Posterior cingulate gyrus (tissue), 11 donors: Measurements from ENCODE around the gene EML3.
A peak's percentile ranks its signal among the peaks of the same experiment; 100 is the strongest.

Experiments
- DNase-seq, 10 donors: peaks; one replicate each; pipeline versions ENCODE4 v3.0.0 to v3.0.0-alpha.2; 2020 to 2021; ENCODE audit warnings: mixed read lengths in 3 of 10
- intact Hi-C: fragments of 100-400 bp; cut with DNase I; formaldehyde crosslinking; loops from one replicate; pipeline ENCODE4 v1.15.1; 2023

EML3 gene

DNA sequence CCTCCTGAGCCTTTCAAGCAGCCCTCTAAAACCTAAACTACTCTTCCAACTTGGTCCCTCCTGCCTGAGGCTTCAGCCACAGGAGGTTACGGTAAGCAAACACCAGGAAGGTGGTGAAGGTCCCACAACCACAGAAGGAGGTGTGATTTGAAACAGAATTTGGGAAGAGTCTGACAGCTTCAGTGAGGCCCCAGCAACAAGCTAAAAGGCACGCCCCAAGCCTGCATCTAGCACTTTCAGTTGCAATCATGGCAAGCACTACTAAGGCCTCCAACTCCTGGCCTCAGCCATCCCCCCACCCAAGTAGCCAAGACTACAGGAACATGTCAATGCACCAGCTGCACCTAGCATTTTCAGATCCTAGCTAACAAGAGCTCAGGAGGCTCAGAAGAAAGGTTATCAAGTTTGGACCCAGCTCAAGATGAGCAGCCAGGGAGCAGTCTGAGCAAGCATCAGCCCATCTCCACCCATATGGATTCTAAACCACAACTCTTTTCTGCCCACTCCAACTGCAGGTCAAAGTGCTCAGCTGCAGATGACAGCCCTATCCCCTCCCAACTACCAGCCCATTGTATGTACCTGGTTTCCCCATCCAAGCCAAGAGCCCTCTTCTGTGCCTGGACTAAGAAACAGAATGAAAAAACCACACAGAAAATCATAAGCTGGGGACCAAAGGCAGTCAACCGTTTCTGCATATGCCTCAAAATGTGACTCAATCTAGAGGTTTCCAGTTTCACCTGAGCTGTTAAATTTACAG, 55.5 kb downstream of the EML3 start:
- intact Hi-C loops = no loop called here
- DNase-seq = peak in 3 of 10 donors; percentile 24 to 37 (median 27)

DNA sequence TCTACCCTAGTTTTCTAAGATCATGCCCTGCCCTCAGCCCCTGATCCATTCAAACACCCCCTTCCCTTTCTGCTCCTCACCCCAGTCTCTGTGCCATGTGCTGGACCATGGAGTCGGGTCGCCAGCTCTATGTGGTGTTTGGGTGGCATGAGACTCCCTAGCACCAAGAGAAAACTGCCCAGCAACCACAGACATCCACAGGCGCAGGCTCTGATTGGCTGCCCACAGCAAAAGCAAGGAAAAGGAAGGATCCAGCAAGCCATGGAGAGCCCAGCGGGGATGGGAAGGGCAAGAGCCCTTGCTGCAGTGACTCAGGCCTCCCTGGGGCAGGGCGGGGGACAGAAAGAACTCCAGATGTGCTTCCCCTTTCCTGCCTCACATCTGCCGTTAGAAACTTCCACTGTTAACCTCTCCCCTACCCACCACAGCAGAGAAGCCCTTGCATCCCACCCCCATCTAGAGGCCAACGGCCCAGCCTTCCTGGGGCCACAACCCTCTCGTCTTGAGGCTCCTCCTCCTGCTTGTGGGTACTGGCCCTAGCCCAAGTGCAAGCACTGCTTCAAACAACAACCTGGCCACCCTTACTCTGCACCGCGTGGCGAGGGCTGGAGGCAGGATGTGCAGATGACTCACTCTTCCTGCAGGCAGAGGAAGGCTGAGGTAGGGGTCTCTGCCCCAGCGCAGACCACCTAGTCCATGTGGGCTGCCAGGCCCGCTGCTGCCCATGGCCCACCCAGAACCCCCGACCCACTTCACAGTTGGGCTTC, 56.3 kb downstream of the EML3 start:
- intact Hi-C loops = no loop called here
- DNase-seq = peak in 9 of 10 donors; percentile 59 to 96 (median 78)

- intact Hi-C loops = no loop called here
- DNase-seq = peak in 2 of 10 donors; percentile 30 to 69
Observed at GRCh38 chr11:62555464-62556107, 57.0 kb downstream of the EML3 start.

GRCh38 chr11:62554387-62555167, 58.0 kb downstream of the EML3 start:
- peak in 2 of 10 donors; percentile 65 to 75 for DNase-seq
- intact Hi-C loops = no loop called here

GRCh38 chr11:62553839-62554361, 58.7 kb downstream of the EML3 start:
- intact Hi-C loops = no loop called here
- peak in 2 of 10 donors; percentile 55 to 57 for DNase-seq

DNA sequence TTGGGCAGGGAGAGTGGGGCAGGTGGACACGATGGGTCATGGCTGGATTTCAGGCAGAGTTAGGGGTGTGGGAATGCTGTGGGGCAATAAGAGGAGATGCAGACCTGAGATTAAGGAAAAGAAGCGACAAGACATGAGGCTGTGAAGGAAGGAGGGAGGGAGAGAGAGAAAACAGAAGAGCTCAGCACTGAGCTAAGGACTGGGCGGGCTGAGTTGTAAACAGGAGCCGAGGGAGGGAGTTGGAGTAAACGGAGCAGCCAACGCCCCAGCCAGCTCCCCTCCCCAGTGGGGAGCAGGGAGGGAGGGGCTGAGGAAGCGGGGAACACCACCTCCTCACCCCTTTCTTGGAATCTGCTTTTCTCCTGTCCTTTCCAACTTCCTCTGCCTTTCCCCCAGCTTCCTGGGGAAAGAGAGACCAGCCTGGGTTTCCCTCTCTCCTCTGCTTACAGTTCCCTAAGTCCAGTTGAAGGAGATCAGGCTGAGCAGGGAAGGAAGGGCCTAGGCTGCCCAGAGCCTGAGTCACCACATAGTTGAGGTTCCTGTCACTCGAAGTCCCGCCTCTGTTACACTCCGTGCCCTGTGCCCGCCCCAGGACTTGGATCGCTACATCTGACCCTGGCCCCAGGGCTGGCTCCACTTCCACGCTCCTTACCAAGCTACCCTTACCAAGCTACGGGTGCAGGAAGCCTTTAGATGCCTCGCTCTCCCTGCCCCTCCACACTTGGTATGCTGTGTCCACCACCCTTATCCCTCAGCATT, 59.3 kb downstream of the EML3 start:
- DNase-seq = peak in 4 of 10 donors; percentile 28 to 89 (median 56)
- intact Hi-C loops = no loop called here

DNA sequence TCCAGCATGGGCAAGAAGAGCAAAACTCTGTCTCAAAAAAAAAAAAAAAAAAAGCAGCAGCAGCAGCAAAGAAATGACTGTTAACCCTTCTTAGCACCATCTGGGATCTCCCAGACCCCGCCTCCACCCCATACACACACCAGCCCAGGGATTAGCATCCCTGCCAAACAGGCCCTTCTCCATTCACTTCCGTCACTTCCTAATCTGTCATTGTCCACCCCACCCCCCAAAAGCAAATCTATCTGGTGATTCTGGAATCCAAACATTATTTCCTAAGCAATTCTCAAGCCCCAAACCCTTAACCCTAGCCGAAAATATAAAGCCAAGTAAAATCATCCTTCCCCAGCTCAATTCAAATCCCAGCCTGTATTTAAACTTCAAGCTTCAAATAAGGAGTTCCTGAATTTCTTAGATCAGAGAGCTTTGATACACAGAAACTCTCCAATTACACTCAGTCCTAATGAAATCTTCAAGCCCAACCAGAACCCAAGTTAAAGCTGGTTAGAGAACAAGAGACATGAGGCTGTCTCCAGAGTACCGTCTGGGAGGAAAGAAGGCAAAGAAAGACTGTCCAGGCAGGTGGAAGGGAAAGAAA, 60.0 kb downstream of the EML3 start:
- intact Hi-C loops = no loop called here
- DNase-seq = peak in 1 of 10 donors; percentile 14
